HL-60 (cell line): ENCODE measurements around the gene ADAM12.

Experiments used
- GABPA ChIP-seq: IDR thresholded peaks from 2 replicates; pipeline ENCODE4 v1.6.1; 2012; ENCODE audit warnings: low read depth
- TF ChIP-seq, protein P1 (sequence below): IDR thresholded peaks from one replicate; pipeline ENCODE4 v1.5.1; 2011; ENCODE audit warnings: low read length, control low read depth, inconsistent platforms; ENCODE audit not compliant: insufficient read depth

DNA sequence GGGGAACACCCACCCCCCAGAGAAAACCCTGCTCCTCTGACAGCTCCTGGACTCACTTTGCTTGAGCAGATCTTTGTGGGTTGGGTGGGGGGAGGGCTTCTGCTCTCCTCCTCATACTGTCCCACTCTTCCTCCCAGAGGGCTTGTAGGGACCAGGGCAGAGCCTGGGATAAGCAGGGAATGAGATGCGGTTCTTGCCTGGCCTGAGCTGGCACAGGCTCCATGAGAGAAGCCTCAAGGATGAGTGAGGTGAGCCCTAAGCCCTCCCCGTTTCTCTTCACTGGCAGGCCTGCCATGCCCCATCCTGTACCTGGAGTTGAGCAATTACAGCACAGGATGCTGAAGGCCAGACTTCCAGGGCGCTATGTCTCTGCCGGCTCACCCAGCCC lies 134.7 kb downstream of the ADAM12 start:
- TF ChIP-seq, protein P1, sequence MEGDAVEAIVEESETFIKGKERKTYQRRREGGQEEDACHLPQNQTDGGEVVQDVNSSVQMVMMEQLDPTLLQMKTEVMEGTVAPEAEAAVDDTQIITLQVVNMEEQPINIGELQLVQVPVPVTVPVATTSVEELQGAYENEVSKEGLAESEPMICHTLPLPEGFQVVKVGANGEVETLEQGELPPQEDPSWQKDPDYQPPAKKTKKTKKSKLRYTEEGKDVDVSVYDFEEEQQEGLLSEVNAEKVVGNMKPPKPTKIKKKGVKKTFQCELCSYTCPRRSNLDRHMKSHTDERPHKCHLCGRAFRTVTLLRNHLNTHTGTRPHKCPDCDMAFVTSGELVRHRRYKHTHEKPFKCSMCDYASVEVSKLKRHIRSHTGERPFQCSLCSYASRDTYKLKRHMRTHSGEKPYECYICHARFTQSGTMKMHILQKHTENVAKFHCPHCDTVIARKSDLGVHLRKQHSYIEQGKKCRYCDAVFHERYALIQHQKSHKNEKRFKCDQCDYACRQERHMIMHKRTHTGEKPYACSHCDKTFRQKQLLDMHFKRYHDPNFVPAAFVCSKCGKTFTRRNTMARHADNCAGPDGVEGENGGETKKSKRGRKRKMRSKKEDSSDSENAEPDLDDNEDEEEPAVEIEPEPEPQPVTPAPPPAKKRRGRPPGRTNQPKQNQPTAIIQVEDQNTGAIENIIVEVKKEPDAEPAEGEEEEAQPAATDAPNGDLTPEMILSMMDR: no peak
- TF ChIP-seq GABPA: no peak
